Lower leg skin (tissue), 4 donors: ENCODE data around the gene SNX6. TPM values are rescaled to one million over a fixed set of nuclear protein-coding genes. Genes with fewer than 3 reads are reported as not detected.
"Not testable (repeated sequence)": the region's sequence is repeated elsewhere in the genome, so short reads cannot be mapped to it uniquely, and the experiment has no call there.

Source experiments
- DNase-seq, 2 donors: peaks; one replicate each; pipeline ENCODE4 v3.0.0-alpha.2; 2019; ENCODE audit warnings: low spot score in 2 of 2
- H3K4me3 ChIP-seq: fragments of 200-600 bp; sonication (generic); 2 replicates; pipeline ENCODE4 v1.5.1; 2017; ENCODE audit warnings: mild to moderate bottlenecking, low read depth; ENCODE audit not compliant: poor library complexity, severe bottlenecking
- CTCF ChIP-seq, 3 donors: fragments of 450-650 bp; IDR thresholded peaks; one replicate each; pipeline ENCODE4 v1.5.1; 2016; ENCODE audit warnings: antibody characterized with exemption in 3 of 3, mild to moderate bottlenecking in 3 of 3, moderate library complexity in 2 of 3
- POLR2A ChIP-seq, 2 donors: fragments of 450-650 bp; IDR thresholded peaks; one replicate each; pipeline ENCODE4 v1.6.1; 2016 to 2017; ENCODE audit warnings: antibody characterized with exemption in 2 of 2, mild to moderate bottlenecking in 1 of 2, moderate library complexity in 1 of 2
- WGBS, 2 donors: methylation state at CpG; one replicate each; pipeline ENCODE4 v1.1.5; 2018; 5-methylcytosine and 5-hydroxymethylcytosine counted together
- intact Hi-C: fragments of 100-400 bp; cut with DNase I; formaldehyde crosslinking; loops from one replicate; pipeline ENCODE4 v1.15.0; 2023; ENCODE audit warnings: low total_unique reads
- total RNA-seq, 4 donors: library from RNA; depleted of rRNA; stranded (reverse); fragments of >200 nt; gene quantifications; one replicate each; pipeline ENCODE4 v1.1.0, GENCODE V29; 2016

SNX6 gene
- total RNA-seq, 4 donors from 2014 or later = 66.9 to 74.6 (median 73.5) TPM

GRCh38 chr14:34582117-34582680, 47.7 kb downstream of the SNX6 start:
- DNase-seq = peak in 1 of 2 donors; percentile 59
- TF ChIP-seq CTCF (IDR thresholded peaks at IDR 0.05) = no peak

GRCh38 chr14:34580381-34580780, 49.6 kb downstream of the SNX6 start:
- DNase-seq = peak in 1 of 2 donors; percentile 56
- WGBS, 2 donors = 96 to 99% methylated on average over 5 of the region's 5 CpGs
- intact Hi-C loops = no loop called here
- H3K4me3 ChIP-seq = no peak overlapping the region
- TF ChIP-seq POLR2A (IDR thresholded peaks at IDR 0.05) (no peak), CTCF (IDR thresholded peaks at IDR 0.05) (no peak)

More at GRCh38 chr14:34582117-34582680, 47.7 kb downstream of the SNX6 start:
- no peak overlapping the region for H3K4me3 ChIP-seq
- WGBS, 2 donors = 97% methylated on average over 11 of the region's 11 CpGs
- intact Hi-C loops = no loop called here

- TF ChIP-seq CTCF (IDR thresholded peaks at IDR 0.05) (no peak), POLR2A (IDR thresholded peaks at IDR 0.05) (no peak)
- intact Hi-C loops = no loop called here
- no peak for DNase-seq
- H3K4me3 ChIP-seq = no peak overlapping the region
- 96 to 98% methylated on average over 3 of the region's 3 CpGs for WGBS, 2 donors
These were observed 58.2 kb downstream of the SNX6 start for GRCh38 chr14:34571771-34572170.

GRCh38 chr14:34569750-34570149, 60.2 kb downstream of the SNX6 start:
- no peak overlapping the region for H3K4me3 ChIP-seq
- intact Hi-C loops = no loop called here
- no peak for DNase-seq
- WGBS, 2 donors = 97% methylated on average over 4 of the region's 4 CpGs
- no peak for TF ChIP-seq POLR2A (IDR thresholded peaks at IDR 0.05)
- TF ChIP-seq CTCF (IDR thresholded peaks at IDR 0.05) = no peak

GRCh38 chr14:34568803-34569202, 61.1 kb downstream of the SNX6 start:
- DNase-seq = no peak
- intact Hi-C loops = no loop called here
- no peak overlapping the region for H3K4me3 ChIP-seq
- TF ChIP-seq POLR2A (IDR thresholded peaks at IDR 0.05) (no peak), CTCF (IDR thresholded peaks at IDR 0.05) (no peak)
- WGBS, 2 donors = 82 to 88% methylated on average over 13 of the region's 13 CpGs

- intact Hi-C loops = no loop called here
- TF ChIP-seq POLR2A (IDR thresholded peaks at IDR 0.05) (no peak), CTCF (IDR thresholded peaks at IDR 0.05) (no peak)
- H3K4me3 ChIP-seq = no peak overlapping the region
- 90 to 94% methylated on average over 8 of the region's 8 CpGs for WGBS, 2 donors
- DNase-seq = no peak
These were observed 67.2 kb downstream of the SNX6 start for GRCh38 chr14:34562776-34563150.

GRCh38 chr14:34562037-34562775, 67.7 kb downstream of the SNX6 start:
- WGBS, 2 donors = 89 to 94% methylated on average over 4 to 7 of the region's 8 CpGs
- H3K4me3 ChIP-seq, intact Hi-C loops, DNase-seq: not testable (repeated sequence)

- H3K4me3 ChIP-seq, DNase-seq, intact Hi-C loops: not testable (repeated sequence)
- no CpG with 5 or more reads among the region's 35 CpGs for WGBS, 2 donors
These were observed 73.5 kb downstream of the SNX6 start for GRCh38 chr14:34556498-34556829.
